ENCODE measurements around the gene NT5DC3.

NT5DC3 gene

DNA sequence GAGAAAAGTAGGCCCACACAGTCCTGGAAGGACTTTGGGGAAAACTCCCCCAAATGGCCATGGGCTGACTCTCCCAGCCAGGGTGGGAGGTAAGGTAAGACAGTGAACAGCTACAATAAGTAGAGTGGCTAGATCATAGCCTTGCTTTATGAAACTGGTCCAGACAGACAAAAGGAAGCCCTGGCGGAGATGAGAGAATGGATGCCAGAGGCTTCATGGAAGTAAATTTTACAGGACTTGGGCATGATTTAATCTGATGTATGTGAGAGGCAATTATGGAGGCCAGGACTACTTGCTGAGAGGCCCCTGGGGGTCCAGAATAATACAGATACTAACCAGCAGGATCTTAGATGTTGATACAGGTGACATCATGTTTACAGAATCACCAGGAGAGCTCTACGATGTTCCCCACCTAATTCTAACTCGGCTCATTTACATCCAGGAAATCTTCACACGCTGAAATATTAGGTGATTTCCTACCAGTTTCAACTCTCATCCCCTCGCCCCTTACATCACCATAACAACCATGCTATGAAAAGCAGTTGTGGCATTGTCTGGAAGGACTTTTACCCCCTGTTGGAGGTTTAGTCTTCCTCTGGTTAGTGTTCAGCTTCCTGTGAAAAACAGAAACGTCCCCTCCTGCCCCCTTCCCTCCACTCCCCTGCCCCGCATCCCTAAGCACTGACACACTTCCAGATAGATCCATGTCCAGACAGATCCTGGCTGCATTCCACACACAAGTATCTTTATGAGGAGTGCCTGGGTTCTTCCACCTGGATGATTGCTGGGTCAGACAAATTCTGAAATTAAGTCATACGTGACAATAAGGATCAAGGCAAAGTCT, 39.5 kb upstream of the NT5DC3 start:
- no peak for DNase-seq (ENCODE audit: extremely low read depth, low read depth)
- TF ChIP-seq, protein P1, sequence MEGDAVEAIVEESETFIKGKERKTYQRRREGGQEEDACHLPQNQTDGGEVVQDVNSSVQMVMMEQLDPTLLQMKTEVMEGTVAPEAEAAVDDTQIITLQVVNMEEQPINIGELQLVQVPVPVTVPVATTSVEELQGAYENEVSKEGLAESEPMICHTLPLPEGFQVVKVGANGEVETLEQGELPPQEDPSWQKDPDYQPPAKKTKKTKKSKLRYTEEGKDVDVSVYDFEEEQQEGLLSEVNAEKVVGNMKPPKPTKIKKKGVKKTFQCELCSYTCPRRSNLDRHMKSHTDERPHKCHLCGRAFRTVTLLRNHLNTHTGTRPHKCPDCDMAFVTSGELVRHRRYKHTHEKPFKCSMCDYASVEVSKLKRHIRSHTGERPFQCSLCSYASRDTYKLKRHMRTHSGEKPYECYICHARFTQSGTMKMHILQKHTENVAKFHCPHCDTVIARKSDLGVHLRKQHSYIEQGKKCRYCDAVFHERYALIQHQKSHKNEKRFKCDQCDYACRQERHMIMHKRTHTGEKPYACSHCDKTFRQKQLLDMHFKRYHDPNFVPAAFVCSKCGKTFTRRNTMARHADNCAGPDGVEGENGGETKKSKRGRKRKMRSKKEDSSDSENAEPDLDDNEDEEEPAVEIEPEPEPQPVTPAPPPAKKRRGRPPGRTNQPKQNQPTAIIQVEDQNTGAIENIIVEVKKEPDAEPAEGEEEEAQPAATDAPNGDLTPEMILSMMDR (IDR thresholded peaks at IDR 0.05; ENCODE audit: low read depth, low read length): no peak

DNA sequence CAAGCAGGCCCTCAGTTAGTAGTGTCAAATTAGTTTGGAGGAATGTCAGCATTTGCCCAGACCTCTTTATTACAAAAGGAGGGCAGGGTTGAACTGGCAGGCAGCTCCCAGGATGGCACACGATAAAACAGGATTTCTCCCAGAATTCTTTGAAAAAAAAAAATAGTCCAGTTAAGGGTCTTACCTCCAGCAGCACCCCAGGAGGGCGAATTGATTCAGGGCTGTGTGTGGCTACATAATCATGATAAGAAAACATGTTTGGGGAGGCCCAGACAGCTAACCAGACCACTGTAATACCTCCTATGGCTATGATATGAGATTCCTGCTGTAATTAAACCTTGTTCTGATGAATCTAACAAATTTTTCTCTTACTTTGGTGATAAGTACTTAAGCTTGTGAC, 38.8 kb upstream of the NT5DC3 start:
- DNase-seq (ENCODE audit: extremely low read depth, low read depth): no peak
- TF ChIP-seq, protein P1 (IDR thresholded peaks at IDR 0.05; ENCODE audit: low read depth, low read length): no peak

DNA sequence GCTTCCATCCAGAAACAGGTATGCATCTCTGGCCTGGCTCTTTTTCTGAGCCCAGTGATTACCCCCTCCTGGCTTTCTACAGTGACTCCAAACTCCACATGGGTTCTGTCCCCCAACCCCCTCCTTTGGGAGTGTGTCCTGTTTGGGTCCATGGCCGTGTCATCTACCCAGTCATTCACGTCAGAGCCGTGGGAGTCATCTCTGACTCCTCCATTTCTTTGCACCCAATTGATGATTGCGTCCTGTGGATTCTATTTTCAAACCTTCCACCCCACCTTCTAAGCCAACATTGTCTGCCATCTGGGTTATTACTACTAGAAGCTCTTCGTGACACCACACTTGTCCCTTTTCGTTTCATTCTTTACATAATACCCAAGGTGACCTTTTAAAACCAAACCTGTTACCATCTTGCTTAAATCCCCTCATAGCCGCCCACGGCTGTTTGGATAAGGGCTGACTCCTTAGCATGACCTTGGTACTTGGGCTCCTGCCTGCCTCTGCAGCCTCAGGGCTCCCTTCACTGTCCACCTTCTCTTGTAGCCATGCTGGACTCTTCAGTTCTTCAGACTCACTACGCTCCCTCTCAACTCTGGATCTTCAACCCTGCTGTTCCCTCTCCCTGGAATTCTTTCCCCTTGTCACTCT, 38.1 kb upstream of the NT5DC3 start:
- TF ChIP-seq, protein P1 (IDR thresholded peaks at IDR 0.05; ENCODE audit: low read depth, low read length): no peak
- no peak for DNase-seq (ENCODE audit: extremely low read depth, low read depth)

DNA sequence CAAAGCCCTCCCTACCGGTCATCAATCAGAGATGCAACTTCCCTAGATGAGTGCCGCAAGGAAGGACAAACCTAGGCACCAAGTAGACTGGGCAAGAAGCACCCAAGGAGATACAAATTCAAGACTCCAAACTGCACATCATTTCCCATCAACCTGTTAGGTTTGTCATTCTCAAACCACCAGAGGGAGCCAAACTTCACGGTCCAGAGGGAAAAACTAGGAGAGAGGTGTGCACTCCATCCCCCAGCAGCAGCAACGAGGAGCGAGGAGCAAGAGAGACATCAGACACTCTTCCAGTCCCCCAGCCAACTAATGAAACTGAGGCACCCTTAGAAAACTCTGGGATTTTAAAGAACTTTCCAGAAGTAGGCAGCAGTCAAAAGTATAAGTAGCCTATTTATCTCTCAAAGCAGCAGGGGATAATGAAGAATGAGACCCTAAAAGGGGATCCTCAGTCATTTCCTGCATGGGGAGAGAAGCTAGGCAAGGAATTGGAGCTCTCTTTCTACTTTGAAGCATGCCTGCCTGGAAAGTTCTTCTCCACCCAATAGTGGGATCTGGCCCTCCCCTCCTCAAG, 37.0 kb upstream of the NT5DC3 start:
- DNase-seq (ENCODE audit: extremely low read depth, low read depth): peak; percentile 20
- TF ChIP-seq, protein P1 (IDR thresholded peaks at IDR 0.05; ENCODE audit: low read depth, low read length): peak; percentile 75

DNA sequence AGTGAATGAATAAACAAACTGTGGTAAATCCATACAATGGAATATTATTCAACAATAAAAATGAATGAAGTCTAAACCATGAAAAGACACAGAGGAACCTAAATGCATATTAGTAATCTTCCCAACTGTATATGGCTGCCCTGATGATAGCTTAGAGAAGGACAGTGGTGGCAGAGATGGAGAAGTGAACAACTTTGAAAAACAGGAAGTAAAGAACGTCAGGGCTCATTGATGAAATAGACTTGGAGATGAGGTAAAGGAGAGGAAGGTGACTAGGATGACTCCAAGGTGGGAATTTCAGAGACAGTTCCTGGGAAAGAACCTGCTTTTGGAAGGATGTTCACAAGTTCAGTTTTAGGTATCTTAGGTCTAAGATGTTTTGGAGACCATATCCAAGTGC, 36.3 kb upstream of the NT5DC3 start:
- TF ChIP-seq, protein P1 (IDR thresholded peaks at IDR 0.05; ENCODE audit: low read depth, low read length): no peak
- DNase-seq (ENCODE audit: extremely low read depth, low read depth): no peak

DNA sequence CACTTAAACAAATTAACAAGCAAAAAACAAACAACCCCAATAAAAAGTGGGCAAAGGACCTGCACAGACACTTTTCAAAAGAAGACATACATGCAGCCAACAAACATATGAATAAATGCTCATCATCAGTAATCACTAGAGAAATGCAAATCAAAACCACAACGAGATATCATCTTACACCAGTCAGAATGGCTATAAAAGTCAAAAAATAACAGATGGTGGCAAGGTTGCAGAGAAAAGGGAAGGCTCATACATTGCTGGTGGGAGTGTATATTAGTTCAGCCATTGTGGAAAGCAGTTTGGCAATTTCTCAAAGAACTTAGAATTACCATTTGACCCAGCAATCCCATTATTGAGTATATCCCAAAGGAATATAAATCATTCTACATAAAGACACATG, 34.6 kb upstream of the NT5DC3 start:
- TF ChIP-seq, protein P1 (IDR thresholded peaks at IDR 0.05; ENCODE audit: low read depth, low read length): no peak
- no peak for DNase-seq (ENCODE audit: extremely low read depth, low read depth)

DNA sequence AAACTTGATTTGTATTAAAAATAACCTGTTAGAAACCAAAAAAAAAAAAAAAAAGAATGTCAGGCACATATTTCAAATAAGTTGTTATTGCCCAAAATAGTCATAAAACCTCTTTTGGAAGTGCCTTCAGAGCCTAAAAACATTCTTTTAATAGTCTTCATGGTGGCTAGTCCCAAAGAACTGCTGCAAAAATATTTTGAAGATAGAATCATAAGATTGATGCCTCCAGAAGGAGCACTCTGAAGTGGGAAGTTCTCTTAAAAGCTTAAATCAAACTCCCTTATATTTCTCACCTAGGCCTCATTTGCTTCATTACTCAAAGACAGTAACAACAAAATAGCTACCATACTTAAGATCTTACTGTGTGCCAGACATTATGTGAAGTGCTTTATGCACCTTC, 27.2 kb upstream of the NT5DC3 start:
- DNase-seq (ENCODE audit: extremely low read depth, low read depth): no peak
- TF ChIP-seq, protein P1 (IDR thresholded peaks at IDR 0.05; ENCODE audit: low read depth, low read length): no peak
